ENCODE data around the gene TRIP10. TPM values are rescaled to one million over a fixed set of nuclear protein-coding genes. Genes with fewer than 3 reads are reported as not detected.

TRIP10 gene
- total and polyA plus RNA-seq, 2 of the 8 experiments (the other 6 are each of a cell fraction or from before 2014, with no cell fraction given), result 27.8 to 69.5 TPM

DNA sequence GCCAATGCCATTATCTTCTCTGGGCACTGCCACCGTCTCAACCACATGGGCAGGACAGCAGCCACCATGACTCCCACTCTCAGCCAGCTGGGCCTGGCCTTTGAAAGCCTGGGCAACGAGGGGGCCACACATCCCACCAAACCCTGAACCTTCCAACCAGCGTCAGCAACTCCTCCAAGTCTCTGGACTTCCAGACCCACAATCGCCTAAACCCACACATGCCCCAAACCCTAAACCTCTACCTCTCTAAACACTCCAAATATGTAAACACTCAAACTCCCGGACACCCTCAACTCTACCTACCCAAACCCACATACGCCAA is 20.0 kb upstream of the TRIP10 start (continued):
- TF ChIP-seq TBP (IDR thresholded peaks at IDR 0.05; ENCODE audit: low read depth, low read length) (no peak), TAF1 (IDR thresholded peaks at IDR 0.05; ENCODE audit: low read depth, low read length) (no peak), YY1 (IDR thresholded peaks at IDR 0.05; ENCODE audit: low read depth, low read length) (no peak)
- TF ChIP-seq, protein P1, sequence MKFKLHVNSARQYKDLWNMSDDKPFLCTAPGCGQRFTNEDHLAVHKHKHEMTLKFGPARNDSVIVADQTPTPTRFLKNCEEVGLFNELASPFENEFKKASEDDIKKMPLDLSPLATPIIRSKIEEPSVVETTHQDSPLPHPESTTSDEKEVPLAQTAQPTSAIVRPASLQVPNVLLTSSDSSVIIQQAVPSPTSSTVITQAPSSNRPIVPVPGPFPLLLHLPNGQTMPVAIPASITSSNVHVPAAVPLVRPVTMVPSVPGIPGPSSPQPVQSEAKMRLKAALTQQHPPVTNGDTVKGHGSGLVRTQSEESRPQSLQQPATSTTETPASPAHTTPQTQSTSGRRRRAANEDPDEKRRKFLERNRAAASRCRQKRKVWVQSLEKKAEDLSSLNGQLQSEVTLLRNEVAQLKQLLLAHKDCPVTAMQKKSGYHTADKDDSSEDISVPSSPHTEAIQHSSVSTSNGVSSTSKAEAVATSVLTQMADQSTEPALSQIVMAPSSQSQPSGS (IDR thresholded peaks at IDR 0.05; ENCODE audit: low read length), result no peak
- TF ChIP-seq, protein P2, sequence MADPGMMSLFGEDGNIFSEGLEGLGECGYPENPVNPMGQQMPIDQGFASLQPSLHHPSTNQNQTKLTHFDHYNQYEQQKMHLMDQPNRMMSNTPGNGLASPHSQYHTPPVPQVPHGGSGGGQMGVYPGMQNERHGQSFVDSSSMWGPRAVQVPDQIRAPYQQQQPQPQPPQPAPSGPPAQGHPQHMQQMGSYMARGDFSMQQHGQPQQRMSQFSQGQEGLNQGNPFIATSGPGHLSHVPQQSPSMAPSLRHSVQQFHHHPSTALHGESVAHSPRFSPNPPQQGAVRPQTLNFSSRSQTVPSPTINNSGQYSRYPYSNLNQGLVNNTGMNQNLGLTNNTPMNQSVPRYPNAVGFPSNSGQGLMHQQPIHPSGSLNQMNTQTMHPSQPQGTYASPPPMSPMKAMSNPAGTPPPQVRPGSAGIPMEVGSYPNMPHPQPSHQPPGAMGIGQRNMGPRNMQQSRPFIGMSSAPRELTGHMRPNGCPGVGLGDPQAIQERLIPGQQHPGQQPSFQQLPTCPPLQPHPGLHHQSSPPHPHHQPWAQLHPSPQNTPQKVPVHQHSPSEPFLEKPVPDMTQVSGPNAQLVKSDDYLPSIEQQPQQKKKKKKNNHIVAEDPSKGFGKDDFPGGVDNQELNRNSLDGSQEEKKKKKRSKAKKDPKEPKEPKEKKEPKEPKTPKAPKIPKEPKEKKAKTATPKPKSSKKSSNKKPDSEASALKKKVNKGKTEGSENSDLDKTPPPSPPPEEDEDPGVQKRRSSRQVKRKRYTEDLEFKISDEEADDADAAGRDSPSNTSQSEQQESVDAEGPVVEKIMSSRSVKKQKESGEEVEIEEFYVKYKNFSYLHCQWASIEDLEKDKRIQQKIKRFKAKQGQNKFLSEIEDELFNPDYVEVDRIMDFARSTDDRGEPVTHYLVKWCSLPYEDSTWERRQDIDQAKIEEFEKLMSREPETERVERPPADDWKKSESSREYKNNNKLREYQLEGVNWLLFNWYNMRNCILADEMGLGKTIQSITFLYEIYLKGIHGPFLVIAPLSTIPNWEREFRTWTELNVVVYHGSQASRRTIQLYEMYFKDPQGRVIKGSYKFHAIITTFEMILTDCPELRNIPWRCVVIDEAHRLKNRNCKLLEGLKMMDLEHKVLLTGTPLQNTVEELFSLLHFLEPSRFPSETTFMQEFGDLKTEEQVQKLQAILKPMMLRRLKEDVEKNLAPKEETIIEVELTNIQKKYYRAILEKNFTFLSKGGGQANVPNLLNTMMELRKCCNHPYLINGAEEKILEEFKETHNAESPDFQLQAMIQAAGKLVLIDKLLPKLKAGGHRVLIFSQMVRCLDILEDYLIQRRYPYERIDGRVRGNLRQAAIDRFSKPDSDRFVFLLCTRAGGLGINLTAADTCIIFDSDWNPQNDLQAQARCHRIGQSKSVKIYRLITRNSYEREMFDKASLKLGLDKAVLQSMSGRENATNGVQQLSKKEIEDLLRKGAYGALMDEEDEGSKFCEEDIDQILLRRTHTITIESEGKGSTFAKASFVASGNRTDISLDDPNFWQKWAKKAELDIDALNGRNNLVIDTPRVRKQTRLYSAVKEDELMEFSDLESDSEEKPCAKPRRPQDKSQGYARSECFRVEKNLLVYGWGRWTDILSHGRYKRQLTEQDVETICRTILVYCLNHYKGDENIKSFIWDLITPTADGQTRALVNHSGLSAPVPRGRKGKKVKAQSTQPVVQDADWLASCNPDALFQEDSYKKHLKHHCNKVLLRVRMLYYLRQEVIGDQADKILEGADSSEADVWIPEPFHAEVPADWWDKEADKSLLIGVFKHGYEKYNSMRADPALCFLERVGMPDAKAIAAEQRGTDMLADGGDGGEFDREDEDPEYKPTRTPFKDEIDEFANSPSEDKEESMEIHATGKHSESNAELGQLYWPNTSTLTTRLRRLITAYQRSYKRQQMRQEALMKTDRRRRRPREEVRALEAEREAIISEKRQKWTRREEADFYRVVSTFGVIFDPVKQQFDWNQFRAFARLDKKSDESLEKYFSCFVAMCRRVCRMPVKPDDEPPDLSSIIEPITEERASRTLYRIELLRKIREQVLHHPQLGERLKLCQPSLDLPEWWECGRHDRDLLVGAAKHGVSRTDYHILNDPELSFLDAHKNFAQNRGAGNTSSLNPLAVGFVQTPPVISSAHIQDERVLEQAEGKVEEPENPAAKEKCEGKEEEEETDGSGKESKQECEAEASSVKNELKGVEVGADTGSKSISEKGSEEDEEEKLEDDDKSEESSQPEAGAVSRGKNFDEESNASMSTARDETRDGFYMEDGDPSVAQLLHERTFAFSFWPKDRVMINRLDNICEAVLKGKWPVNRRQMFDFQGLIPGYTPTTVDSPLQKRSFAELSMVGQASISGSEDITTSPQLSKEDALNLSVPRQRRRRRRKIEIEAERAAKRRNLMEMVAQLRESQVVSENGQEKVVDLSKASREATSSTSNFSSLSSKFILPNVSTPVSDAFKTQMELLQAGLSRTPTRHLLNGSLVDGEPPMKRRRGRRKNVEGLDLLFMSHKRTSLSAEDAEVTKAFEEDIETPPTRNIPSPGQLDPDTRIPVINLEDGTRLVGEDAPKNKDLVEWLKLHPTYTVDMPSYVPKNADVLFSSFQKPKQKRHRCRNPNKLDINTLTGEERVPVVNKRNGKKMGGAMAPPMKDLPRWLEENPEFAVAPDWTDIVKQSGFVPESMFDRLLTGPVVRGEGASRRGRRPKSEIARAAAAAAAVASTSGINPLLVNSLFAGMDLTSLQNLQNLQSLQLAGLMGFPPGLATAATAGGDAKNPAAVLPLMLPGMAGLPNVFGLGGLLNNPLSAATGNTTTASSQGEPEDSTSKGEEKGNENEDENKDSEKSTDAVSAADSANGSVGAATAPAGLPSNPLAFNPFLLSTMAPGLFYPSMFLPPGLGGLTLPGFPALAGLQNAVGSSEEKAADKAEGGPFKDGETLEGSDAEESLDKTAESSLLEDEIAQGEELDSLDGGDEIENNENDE (IDR thresholded peaks at IDR 0.05; ENCODE audit: insufficient replicate concordance, low read length), result no peak
